Smooth muscle cell (in vitro differentiated cells): Measurements from ENCODE around the gene CAPN2. TPM values are rescaled to one million over a fixed set of nuclear protein-coding genes. Genes with fewer than 3 reads are reported as not detected.

Source experiments
- DNase-seq: peaks from one replicate; lab custom pipeline; 2025; ENCODE audit not compliant: unreplicated experiment; lab: John Stamatoyannopoulos, UW
- H2AFZ ChIP-seq: fragments of 200-600 bp; sonication (generic); 2 replicates; pipeline ENCODE4 v1.6.0; 2016; ENCODE audit warnings: antibody characterized with exemption, low read depth, mild to moderate bottlenecking
- H3F3A ChIP-seq: fragments of 200-600 bp; sonication (generic); 2 replicates; pipeline ENCODE4 v1.6.0; 2017; ENCODE audit warnings: antibody characterized with exemption, low read depth
- H3K27ac ChIP-seq: fragments of 200-600 bp; sonication (generic); 2 replicates; pipeline ENCODE4 v1.5.1; 2016; ENCODE audit warnings: low read depth, mild to moderate bottlenecking
- H3K27me3 ChIP-seq: fragments of 200-600 bp; sonication (generic); 2 replicates; pipeline ENCODE4 v1.6.1; 2016; ENCODE audit warnings: low read depth, mild to moderate bottlenecking
- H3K36me3 ChIP-seq: fragments of 200-600 bp; sonication (generic); 2 replicates; pipeline ENCODE4 v1.5.1; 2016; ENCODE audit warnings: low read depth
- H3K4me1 ChIP-seq: fragments of 200-600 bp; sonication (generic); 2 replicates; pipeline ENCODE4 v1.5.1; 2016; ENCODE audit warnings: low read depth
- H3K4me2 ChIP-seq: fragments of 200-600 bp; sonication (generic); 2 replicates; pipeline ENCODE4 v1.6.0; 2016; ENCODE audit warnings: mild to moderate bottlenecking
- H3K4me3 ChIP-seq: fragments of 200-600 bp; sonication (generic); 2 replicates; pipeline ENCODE4 v1.5.1; 2016; ENCODE audit warnings: mild to moderate bottlenecking
- H3K79me2 ChIP-seq: fragments of 200-600 bp; sonication (generic); 2 replicates; pipeline ENCODE4 v1.6.0; 2016; ENCODE audit warnings: low read depth, mild to moderate bottlenecking
- H3K9ac ChIP-seq: fragments of 200-600 bp; sonication (generic); 2 replicates; pipeline ENCODE4 v1.6.0; 2016; ENCODE audit warnings: low read depth
- H3K9me3 ChIP-seq: fragments of 200-600 bp; sonication (generic); replicated peaks from 2 replicates; pipeline ENCODE4 v1.5.1; 2016; ENCODE audit warnings: low read depth
- H4K20me1 ChIP-seq: fragments of 200-600 bp; sonication (generic); 2 replicates; pipeline ENCODE4 v1.6.0; 2016; ENCODE audit warnings: low read depth
- WGBS: methylation state at CpG from one replicate; pipeline ENCODE4 v1.1.7; 2016; ENCODE audit warnings: low lambda C conversion rate; 5-methylcytosine and 5-hydroxymethylcytosine counted together
- polyA plus RNA-seq: library from polyadenylated mRNA; unstranded; fragments of >200 nt; fragmentation: Nextera tagmentation; extraction: Ambion mirVana; gene quantifications from 2 replicates; pipeline ENCODE4 v1.2.1, GENCODE V29; 2016
- total RNA-seq: library from RNA; depleted of rRNA; stranded (reverse); fragments of >200 nt; gene quantifications from 2 replicates; pipeline ENCODE4 v1.2.3, GENCODE V29; 2014
- TF ChIP-seq, protein P1 (sequence below): fragments of 200-600 bp; sonication (generic); IDR thresholded peaks from 2 replicates; pipeline ENCODE4 v1.5.1; 2017; ENCODE audit warnings: borderline replicate concordance, mild to moderate bottlenecking, antibody characterized with exemption; ENCODE audit not compliant: insufficient read depth, poor library complexity, severe bottlenecking

CAPN2 gene
- total and polyA plus RNA-seq, 2 experiments from 2014 or later: 182 to 229 TPM

DNA sequence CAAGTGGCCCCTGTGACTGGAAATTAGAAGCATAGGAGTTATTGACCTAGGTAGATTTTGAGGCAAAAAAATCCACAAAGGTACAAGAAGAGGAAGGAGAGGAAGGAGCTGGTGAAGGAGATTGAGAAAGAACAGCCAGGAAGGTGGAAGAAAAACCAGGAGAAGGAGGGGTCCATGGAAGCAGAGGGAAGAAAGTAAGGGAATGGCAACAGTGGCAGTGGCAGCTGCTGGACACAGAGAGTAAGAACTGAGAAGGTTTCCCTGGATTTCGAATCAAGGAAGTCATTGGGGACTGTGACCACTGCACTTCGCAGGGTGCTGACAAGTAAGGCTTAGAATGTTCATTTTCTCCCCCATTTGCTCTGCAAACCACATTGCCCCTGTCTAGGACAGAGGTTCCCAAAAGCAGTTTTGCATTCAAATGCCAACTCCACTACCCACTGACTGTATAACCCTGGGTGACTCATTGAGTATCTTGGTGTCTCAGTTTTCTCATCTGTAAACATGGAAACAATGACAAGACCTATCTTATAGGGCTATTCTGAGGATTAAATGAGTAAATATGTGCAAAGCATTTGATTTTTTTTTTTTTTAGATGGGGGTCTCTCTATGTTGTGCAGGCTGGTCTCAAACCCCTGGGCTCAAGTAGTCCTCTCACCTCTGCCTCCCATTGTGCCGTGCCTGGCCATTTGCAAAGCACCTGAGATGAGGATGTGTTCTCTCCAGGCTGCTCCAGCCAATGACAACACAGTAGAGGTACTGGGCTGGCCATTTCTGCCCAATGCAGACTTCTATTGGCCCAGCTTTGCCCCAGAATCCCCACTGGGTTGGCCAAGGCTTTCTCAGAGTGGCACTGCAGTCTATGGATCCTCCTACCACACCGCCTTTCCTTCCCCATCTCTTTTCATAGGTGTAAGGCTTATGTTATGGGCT, 9.3 kb upstream of the CAPN2 start:
- no peak for DNase-seq
- peaks cover 16% of the 10 kb centered on the region for H3K4me1 ChIP-seq
- no peak overlapping the region for H2AFZ ChIP-seq
- no peaks in the 10 kb centered on the region for H4K20me1 ChIP-seq
- H3K27me3 ChIP-seq: no peaks in the 10 kb centered on the region
- TF ChIP-seq, protein P1, sequence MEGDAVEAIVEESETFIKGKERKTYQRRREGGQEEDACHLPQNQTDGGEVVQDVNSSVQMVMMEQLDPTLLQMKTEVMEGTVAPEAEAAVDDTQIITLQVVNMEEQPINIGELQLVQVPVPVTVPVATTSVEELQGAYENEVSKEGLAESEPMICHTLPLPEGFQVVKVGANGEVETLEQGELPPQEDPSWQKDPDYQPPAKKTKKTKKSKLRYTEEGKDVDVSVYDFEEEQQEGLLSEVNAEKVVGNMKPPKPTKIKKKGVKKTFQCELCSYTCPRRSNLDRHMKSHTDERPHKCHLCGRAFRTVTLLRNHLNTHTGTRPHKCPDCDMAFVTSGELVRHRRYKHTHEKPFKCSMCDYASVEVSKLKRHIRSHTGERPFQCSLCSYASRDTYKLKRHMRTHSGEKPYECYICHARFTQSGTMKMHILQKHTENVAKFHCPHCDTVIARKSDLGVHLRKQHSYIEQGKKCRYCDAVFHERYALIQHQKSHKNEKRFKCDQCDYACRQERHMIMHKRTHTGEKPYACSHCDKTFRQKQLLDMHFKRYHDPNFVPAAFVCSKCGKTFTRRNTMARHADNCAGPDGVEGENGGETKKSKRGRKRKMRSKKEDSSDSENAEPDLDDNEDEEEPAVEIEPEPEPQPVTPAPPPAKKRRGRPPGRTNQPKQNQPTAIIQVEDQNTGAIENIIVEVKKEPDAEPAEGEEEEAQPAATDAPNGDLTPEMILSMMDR: no peak
- peak overlapping the region; percentile 93 for H3K27ac ChIP-seq
- no peaks in the 10 kb centered on the region for H3K36me3 ChIP-seq
- H3K9me3 ChIP-seq: no peaks in the 10 kb centered on the region
- peaks cover 39% of the 10 kb centered on the region for H3F3A ChIP-seq
- peak overlapping the region; percentile 67 for H3K4me2 ChIP-seq
- no peak overlapping the region for H3K4me3 ChIP-seq
- H3K9ac ChIP-seq: peak overlapping the region; percentile 76
- no peaks in the 10 kb centered on the region for H3K79me2 ChIP-seq
- 67% methylated on average over 4 of the region's 4 CpGs for WGBS

DNA sequence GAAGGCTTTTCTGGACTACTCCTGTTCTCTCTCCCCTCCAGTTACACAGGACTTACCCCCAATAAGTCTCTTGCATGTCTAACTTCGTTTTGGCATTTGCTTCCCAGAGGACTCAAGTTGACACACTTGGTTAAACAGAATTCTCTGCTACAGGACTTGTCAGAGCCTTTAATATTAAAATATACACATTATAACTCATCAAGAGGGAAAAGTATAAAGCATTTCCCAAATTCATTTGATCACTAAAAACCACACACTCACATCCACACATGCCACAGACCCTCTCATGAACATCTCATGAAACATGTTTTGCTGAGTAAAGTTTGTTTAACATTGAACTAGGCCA, 8.7 kb upstream of the CAPN2 start:
- 82% methylated on average over 1 of the region's 1 CpG for WGBS
- H3K4me1 ChIP-seq: peaks cover 16% of the 10 kb centered on the region
- no peaks in the 10 kb centered on the region for H3K27me3 ChIP-seq
- no peaks in the 10 kb centered on the region for H4K20me1 ChIP-seq
- no peaks in the 10 kb centered on the region for H3K9me3 ChIP-seq
- no peak overlapping the region for H3K4me3 ChIP-seq
- no peak overlapping the region for H3K4me2 ChIP-seq
- H3K79me2 ChIP-seq: no peaks in the 10 kb centered on the region
- H3F3A ChIP-seq: peaks cover 45% of the 10 kb centered on the region
- TF ChIP-seq, protein P1: no peak
- H3K9ac ChIP-seq: no peak overlapping the region
- H3K36me3 ChIP-seq: no peaks in the 10 kb centered on the region
- H2AFZ ChIP-seq: no peak overlapping the region
- peak overlapping the region; percentile 93 for H3K27ac ChIP-seq
- DNase-seq: no peak

DNA sequence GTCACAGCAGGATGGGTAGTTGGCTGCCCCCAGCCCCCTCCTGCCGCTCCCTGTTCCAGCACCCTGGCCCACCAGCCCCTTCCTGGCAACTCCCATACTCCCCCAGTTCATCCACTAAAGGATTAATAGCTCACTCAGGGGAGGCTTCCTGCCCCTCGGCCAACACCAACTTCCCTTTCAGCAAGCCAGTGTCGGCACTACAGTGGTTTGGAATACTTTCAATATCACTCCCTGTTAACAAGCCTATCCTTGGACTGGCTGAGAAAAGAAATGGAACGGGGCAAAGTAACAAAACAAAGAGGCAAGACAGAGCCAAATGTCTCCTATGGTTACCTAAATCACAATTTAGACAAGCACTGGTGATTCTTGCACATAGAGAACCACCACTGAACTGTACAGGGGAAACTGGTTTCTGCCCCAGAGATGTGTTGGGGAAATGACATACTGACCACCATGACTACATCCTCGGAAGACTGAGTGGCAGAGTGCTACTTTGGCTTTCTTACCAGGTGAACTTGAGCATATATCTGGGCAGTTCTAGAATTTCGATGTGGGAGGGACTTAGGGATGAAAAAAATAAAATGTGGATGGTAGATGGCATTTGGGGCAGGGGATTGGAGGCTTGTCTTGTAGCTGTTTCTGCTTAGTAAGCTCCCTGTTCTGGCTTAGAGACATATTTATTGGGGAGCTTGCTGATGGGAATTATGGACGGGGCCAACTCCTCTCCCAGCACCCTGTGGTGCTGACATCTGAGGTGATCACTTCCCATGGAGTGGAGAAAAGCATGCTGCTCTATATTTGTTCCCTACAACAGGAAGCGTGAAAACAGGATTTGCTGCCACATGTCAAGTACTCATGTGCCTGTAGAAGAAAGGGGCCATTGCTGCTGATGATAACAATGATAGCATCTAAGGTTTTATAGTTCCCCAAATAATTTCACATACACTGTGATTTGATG, 7.1 kb upstream of the CAPN2 start:
- Histone ChIP-seq H4K20me1 (no peaks in the 10 kb centered on the region), H3K79me2 (no peaks in the 10 kb centered on the region), H3K36me3 (no peaks in the 10 kb centered on the region), H3K4me1 (peaks cover 16% of the 10 kb centered on the region), H2AFZ (peak overlapping the region; percentile 53), H3K27me3 (no peaks in the 10 kb centered on the region), H3K9ac (peak overlapping the region; percentile 71), H3F3A (peaks cover 37% of the 10 kb centered on the region), H3K9me3 (no peaks in the 10 kb centered on the region), H3K4me2 (peak overlapping the region; percentile 67), H3K27ac (peak overlapping the region; percentile 96), H3K4me3 (no peak overlapping the region)
- WGBS: 55% methylated on average over 8 of the region's 8 CpGs
- TF ChIP-seq, protein P1: no peak
- DNase-seq: no peak
